Brain microvascular endothelial cell (primary cell): Measurements from ENCODE around the gene RP2.

Experiments
- DNase-seq: peaks from one replicate; pipeline ENCODE4 v3.0.0-alpha.2; 2020
- H3K27ac ChIP-seq: fragments of 250-450 bp; sonication (Bioruptor Pico); 2 replicates; pipeline ENCODE4 v1.5.1; 2020; ENCODE audit warnings: mild to moderate bottlenecking, moderate library complexity
- H3K27me3 ChIP-seq: fragments of 250-450 bp; sonication (Bioruptor Pico); replicated peaks from 2 replicates; pipeline ENCODE4 v1.5.1; 2020; ENCODE audit warnings: mild to moderate bottlenecking
- H3K36me3 ChIP-seq: fragments of 250-450 bp; sonication (Bioruptor Pico); replicated peaks from 2 replicates; pipeline ENCODE4 v1.5.1; 2020; ENCODE audit warnings: mild to moderate bottlenecking
- H3K4me3 ChIP-seq: 2 replicates; pipeline ENCODE4 v1.5.1; 2011; ENCODE audit warnings: low read depth, mild to moderate bottlenecking, control low read depth, low read length, moderate library complexity
- CTCF ChIP-seq: IDR thresholded peaks from 2 replicates; pipeline ENCODE4 v1.5.1; 2011; ENCODE audit warnings: low read depth, mild to moderate bottlenecking, moderate library complexity, low read length, control low read depth, inconsistent platforms; ENCODE audit errors: missing control alignments
- in situ Hi-C: cut with HindIII; loops from 2 replicates; pipeline ENCODE4 v1.10.0; 2017; ENCODE audit warnings: low sequenced_read_pairs, low pct_ligation_motif_present

The RP2 gene

DNA sequence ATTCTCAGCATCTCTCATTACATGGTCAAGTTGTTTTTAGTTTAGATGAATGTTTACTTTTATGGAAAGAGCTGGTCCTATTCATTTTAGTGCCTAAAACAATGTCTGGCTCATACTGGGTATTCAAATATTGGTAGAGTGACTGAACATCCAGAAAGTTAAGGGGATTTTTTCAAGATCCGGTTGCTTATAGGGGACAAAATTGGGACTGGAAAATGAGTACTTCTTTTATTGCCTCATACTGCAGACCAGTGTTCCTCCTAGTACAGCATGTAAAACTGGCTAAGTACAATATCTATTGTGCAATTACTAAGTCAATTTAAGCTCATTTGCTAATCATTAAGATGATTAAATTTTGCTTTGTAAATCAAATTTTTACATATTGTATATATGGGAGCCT, 13.9 kb downstream of the RP2 start:
- in situ Hi-C loops, result no loop called here
- no peak for TF ChIP-seq CTCF
- Histone ChIP-seq H3K27ac (no peak overlapping the region), H3K36me3 (no peaks in the 10 kb centered on the region), H3K4me3 (no peak overlapping the region), H3K27me3 (no peaks in the 10 kb centered on the region)
- DNase-seq, result no peak

GRCh38 chrX:46856483-46856882, 19.6 kb downstream of the RP2 start:
- in situ Hi-C loops, result no loop called here
- H3K36me3 ChIP-seq, result no peaks in the 10 kb centered on the region
- H3K27ac ChIP-seq, result no peak overlapping the region
- no peak for DNase-seq
- no peak overlapping the region for H3K4me3 ChIP-seq
- TF ChIP-seq CTCF, result no peak
- H3K27me3 ChIP-seq, result no peaks in the 10 kb centered on the region

- Histone ChIP-seq H3K27me3 (no peaks in the 10 kb centered on the region), H3K27ac (no peak overlapping the region), H3K4me3 (no peak overlapping the region), H3K36me3 (no peaks in the 10 kb centered on the region)
- in situ Hi-C loops, result no loop called here
- no peak for TF ChIP-seq CTCF
- no peak for DNase-seq
These were observed 23.7 kb downstream of the RP2 start for GRCh38 chrX:46860557-46860956.

DNA sequence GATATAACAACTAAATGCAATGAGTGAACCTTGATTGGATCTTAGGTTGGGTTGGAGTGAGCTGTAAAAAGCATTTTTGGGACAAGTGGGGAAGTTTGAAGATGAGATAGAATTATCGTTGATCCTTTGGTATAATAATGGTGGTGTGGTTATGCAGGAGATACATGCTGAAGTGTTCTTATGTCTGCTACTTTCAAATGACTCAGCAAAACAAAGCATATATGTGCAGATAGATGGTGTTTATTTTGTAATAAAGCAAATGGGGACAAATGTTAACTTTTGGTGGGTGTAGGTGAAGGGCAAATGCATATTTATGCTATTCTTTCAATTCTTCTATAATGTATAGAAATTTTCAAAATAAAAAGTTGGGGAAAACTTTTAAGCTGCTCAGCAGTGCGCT, 26.2 kb downstream of the RP2 start:
- no peak for TF ChIP-seq CTCF
- Histone ChIP-seq H3K27me3 (no peaks in the 10 kb centered on the region), H3K27ac (no peak overlapping the region), H3K4me3 (no peak overlapping the region), H3K36me3 (no peaks in the 10 kb centered on the region)
- in situ Hi-C loops, result no loop called here
- no peak for DNase-seq

DNA sequence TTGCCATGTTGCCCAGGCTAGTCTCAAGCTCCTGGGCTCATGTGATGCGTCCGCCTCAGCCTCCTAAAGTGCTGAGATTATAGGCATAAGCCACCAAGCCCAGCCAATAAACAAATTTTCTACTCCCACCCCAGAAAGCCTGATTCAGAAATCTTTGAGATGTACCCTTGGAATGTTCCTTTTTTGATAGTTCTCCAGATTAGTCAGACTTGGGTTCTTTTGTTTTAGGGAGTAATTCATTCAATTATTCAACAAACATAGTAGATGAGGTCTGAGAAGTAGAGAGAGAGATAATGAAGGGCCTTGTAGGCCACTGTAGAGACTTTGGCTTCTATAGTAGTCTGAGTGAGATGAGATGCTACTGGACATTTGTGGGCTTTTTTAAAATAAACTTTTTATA, 27.8 kb downstream of the RP2 start:
- Histone ChIP-seq H3K27me3 (no peaks in the 10 kb centered on the region), H3K27ac (no peak overlapping the region), H3K36me3 (no peaks in the 10 kb centered on the region), H3K4me3 (no peak overlapping the region)
- TF ChIP-seq CTCF, result no peak
- DNase-seq, result no peak
- in situ Hi-C loops, result no loop called here

DNA sequence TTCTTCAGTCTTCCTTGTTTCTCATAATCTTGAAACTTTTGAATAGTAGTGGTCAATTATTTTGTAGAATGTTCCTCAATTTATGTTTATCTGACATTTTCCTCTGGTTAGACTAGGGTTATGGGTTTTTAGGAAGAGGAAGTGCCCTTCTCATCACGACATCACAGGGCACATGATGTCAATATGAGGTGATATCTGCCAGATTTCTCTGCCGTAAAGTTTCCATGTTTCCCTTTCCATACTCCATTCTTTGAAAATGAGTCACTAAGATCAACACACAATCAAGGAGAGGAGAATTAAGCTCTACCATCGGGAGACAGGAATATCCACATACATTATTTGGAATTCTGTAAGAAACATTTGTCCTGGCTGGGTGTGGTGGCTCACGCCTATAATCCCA, 28.4 kb downstream of the RP2 start:
- Histone ChIP-seq H3K27me3 (no peaks in the 10 kb centered on the region), H3K36me3 (no peaks in the 10 kb centered on the region), H3K4me3 (no peak overlapping the region), H3K27ac (peak overlapping the region; percentile 40)
- in situ Hi-C loops, result no loop called here
- DNase-seq, result peak; percentile 31
- no peak for TF ChIP-seq CTCF
